GM21717 (cell line): ENCODE measurements around the gene ATM.

Source experiments
- ATAC-seq: cut with Tn5 transposase; IDR thresholded peaks from one replicate; pipeline ENCODE4 v1.9.1; 2021; ENCODE audit warnings: mild to moderate bottlenecking, moderate library complexity; ENCODE audit not compliant: unreplicated experiment

The ATM gene, protein sequence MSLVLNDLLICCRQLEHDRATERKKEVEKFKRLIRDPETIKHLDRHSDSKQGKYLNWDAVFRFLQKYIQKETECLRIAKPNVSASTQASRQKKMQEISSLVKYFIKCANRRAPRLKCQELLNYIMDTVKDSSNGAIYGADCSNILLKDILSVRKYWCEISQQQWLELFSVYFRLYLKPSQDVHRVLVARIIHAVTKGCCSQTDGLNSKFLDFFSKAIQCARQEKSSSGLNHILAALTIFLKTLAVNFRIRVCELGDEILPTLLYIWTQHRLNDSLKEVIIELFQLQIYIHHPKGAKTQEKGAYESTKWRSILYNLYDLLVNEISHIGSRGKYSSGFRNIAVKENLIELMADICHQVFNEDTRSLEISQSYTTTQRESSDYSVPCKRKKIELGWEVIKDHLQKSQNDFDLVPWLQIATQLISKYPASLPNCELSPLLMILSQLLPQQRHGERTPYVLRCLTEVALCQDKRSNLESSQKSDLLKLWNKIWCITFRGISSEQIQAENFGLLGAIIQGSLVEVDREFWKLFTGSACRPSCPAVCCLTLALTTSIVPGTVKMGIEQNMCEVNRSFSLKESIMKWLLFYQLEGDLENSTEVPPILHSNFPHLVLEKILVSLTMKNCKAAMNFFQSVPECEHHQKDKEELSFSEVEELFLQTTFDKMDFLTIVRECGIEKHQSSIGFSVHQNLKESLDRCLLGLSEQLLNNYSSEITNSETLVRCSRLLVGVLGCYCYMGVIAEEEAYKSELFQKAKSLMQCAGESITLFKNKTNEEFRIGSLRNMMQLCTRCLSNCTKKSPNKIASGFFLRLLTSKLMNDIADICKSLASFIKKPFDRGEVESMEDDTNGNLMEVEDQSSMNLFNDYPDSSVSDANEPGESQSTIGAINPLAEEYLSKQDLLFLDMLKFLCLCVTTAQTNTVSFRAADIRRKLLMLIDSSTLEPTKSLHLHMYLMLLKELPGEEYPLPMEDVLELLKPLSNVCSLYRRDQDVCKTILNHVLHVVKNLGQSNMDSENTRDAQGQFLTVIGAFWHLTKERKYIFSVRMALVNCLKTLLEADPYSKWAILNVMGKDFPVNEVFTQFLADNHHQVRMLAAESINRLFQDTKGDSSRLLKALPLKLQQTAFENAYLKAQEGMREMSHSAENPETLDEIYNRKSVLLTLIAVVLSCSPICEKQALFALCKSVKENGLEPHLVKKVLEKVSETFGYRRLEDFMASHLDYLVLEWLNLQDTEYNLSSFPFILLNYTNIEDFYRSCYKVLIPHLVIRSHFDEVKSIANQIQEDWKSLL (N-terminal part only)

DNA sequence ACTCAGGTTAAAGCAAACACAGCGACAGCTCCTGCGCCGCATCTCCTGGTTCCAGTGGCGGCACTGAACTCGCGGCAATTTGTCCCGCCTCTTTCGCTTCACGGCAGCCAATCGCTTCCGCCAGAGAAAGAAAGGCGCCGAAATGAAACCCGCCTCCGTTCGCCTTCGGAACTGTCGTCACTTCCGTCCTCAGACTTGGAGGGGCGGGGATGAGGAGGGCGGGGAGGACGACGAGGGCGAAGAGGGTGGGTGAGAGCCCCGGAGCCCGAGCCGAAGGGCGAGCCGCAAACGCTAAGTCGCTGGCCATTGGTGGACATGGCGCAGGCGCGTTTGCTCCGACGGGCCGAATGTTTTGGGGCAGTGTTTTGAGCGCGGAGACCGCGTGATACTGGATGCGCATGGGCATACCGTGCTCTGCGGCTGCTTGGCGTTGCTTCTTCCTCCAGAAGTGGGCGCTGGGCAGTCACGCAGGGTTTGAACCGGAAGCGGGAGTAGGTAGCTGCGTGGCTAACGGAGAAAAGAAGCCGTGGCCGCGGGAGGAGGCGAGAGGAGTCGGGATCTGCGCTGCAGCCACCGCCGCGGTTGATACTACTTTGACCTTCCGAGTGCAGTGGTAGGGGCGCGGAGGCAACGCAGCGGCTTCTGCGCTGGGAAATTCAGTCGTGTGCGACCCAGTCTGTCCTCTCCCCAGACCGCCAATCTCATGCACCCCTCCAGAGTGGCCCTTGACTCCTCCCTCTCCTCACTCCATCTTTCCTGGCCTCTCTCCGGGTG lies at the start of gene ATM, which contains the start of gene NPAT:
Gene ATM (plus strand): TSS at position 494 of the 774 bp plus-strand sequence. CDS start 4,558 bp downstream, outside the sequence.
Gene NPAT (minus strand): TSS at position 65 of the 774 bp plus-strand sequence. CDS start 102 bp downstream, outside the sequence.
- peak; percentile 75 for ATAC-seq

DNA sequence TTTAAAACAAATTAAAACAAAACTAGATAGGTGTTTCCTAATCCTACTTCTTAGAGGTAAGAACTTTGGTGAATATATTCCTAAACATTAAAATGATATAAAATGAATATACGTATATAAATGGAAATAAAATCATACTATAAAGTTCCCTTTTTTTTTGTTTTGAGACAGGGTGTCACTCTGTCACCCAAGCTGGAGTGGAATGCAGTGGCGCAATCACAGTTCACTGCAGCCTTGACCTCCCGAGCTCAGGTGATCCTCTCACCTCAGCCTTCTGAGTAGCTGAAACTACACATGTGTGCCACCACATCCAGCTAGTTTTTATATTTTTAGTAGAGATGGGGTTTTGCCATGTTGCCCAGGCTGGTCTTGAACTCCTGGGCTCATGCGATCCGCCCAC lies 45.3 kb upstream of the ATM start:
- no peak for ATAC-seq

DNA sequence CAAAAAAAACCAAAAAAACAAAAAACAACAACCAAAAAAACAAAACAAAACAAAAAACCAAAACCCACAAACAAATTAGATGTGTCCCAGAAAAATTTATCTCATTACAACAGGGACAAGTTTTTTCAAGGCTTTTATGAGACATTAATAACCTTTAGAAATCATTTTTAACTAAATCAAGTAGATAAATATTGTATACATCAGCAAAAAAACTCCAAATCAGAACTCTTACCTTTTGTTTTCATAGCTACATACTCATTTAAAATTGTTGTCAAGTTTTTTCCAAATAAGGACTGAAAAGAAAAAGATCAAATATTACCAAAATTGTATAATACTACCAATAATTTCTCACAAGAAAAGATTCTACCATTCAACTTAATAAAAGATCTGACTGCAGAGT lies 29.1 kb upstream of the ATM start:
- no peak for ATAC-seq

DNA sequence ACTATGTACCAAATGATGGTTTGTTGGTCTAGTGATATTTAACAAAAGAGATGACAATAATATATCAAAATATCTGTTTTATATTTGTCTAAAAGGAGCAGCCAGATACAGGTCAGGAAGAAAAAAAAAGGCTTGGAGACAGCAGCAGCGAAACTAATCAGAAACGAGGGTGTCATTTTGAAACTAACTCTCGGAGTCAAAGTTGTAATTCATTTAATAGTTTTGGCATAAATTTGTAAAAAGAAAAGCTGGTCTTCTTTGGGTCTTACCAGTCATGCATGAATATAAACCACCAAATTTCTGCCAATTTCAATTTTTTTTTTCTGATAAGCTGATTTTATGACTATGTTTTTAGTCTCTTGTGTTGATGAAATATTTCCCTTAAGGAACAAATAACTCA lies 26.0 kb upstream of the ATM start:
- ATAC-seq: peak; percentile 30

DNA sequence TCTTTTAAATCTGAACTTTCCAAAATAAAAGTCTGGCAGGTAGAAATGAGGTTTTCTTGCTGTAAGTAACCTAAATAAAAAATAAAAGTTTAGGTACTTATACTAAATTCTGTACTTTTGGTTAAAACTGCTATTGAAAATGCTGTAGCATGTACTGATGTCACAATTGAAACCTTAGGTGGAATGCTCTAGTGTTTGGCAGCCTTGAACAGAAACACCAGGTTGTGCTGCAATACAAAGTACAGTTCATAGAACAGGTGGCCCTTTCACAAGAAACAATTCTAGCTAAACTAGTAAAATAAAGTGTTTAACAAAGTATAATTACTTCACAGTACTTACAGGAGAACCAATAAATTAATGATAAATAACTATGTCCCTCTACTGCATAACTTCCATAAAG lies 25.5 kb upstream of the ATM start:
- ATAC-seq: no peak

DNA sequence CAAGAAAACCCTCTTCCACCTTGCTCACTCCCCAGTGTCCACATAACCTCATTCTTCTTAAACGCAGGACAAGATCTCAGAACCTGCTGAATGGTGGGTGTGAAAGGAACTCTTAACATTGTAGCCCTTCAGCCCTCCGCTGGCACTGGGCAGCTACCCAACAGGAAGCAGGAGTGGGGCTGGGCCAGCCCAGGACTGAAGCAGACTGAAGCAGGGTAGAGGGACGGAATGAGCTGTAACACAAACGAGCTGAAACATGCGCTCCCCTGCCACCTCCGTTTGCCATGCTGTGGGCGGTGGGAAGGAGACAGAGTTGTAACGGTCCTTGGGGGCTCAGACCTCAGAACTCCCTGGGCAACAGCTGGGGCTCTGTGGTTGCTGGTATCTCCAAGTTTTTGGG lies 24.0 kb upstream of the ATM start:
- ATAC-seq: no peak

DNA sequence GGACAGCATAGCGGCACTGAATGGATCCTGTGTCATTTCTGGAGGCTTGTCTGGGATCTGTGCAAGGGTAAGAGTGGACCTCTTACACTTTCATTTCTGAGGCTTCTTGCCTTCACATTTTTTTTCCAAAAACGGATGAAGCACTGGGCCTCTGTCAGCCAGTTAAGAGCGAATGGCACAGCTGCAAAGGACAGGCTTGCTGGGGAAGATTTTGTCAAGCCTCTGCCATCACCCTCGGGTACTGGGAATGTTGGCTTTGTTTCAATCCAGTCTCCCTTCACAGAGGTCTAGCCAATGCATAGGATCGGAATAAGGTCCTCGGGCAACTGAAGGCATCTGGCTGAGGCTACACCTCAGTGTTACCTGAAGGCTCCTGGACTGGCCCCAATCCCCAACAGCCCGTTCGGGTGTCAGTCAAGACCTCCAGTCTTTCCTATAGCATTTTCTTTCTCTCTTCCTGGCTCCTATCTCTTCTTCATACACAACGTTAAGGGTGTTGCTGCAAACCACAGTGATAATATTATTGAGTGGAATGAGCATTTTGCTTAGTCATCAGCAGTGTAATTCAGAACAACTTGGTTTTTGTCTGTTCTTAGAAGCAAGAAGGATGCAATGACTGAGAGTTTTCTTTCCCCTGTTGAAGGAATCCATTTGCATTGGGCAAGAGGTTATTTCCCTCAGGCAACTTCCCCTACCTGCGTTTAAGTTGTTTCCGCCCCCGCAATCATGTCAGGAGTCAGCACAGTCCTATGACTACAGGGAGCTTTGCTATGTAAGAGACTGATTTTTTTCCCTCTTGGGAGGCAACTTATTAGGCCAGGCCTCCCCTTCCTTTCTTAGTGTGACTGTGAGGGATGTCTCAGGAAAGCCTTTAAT lies 23.2 kb upstream of the ATM start:
- peak; percentile 90 for ATAC-seq

DNA sequence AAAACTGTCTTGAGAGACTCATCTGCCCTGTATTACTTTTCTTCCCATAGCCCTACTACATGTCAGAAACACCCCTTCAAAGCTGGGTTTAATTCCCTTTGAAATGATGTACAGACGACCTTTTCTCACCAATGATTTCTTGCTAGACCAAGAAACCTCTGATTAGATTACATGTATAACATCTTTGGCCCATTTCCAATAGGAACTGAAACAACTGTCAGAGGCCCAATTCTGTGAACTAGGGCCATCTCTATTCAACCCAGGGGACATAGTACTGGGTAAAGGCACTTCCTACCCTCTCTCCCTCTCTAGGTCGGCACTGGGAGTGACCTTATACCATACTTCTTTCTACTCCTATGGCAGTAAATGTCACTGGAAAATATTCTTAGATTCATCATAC lies 19.8 kb upstream of the ATM start:
- no peak for ATAC-seq

DNA sequence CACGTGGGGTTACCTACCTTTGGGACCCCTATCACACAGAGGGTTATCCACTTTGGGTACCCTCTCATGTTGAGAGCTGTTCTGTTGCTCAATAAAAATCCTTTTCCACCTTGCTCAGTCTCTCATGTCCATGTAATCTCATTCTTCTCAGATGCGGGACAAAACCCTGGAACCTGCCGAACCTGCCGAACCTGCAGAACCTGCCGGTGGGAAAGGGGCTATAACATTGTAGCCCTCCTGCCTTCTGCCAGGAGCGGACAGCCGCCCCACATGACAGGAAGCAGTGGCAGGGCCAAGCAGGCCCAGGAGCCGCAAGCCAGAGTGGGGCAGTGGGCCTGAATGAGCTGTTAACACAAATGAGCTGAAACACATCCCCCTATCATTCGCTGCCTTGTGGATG lies 18.5 kb upstream of the ATM start:
- ATAC-seq: no peak

DNA sequence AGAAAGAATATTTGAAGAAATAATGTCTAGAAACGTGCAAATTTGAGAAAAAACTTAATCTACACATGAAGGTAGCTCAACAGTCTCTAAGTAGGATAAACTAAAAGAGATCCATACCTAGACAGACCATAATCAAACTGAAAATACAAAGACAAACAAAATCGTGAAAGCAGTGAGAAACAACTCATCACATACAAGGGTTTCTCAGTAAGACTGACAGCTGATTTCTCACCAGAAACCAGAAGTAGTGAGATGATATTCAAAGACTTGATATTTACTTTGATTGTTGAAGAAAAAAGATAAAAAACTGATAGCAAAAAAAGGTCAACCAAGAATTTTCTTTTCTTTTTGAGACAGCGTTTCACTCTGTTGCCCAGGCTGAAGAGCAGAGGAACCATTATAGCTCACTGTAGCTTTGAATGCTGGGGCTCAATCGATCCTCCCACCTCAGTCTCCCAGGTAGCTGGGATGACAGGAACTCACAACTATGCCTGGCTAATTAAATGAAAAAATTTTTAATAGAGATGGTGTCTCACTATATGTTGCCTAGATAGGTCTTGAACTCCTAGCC lies 17.9 kb upstream of the ATM start:
- no peak for ATAC-seq

DNA sequence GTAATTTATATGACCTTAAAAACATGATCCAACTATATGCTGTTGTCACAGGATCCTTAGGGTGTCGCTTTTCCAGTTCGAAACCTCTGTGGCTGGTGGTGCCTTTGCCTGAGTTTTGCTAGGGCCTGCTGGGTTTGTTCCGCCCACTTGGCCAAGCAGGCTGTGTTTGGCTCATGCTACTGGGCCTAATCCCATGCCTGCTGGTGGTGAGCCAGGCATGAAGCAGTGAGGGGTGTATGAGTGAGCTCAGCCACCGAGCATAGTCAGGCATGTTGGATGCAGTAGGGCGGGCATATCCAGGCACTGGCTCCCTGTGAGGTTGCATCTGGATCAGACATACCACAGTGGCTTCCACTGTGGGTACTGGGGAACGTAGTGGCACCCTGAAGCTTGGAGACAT lies 16.7 kb upstream of the ATM start:
- no peak for ATAC-seq

DNA sequence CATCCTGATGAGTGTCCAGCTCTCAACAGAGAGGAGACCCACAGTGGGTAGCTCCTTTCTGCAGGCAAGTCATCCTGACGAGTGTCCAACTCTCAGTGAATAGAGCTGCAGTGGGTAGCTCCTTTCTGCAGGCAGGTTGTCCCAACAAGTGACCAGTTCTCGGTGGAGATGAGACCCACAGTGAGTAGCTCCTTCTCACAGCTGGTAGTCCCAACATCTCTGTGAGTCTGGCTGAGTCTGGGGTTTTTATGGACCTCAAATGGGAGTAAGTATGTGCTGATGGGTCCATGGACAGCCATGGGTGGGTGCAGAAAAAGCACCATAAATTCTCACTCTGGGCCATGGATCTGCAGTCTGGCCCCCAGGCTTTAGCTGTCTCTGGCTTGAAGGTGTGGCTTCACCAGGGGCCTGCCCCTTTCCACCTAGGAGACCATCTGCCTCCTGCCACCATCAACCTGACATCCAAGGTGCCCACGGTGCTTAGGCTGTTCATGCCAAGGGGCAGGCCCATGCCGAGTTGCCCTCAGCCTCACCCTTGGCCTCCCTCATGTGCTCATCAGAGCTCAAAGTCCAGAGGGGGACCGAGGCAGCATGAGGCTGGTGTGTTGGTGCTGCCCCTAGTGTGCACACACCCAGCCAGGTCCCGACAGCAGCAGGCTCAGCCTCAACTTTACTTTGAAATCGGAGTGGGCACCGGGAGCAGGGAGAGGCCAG lies 15.7 kb upstream of the ATM start:
- no peak for ATAC-seq

DNA sequence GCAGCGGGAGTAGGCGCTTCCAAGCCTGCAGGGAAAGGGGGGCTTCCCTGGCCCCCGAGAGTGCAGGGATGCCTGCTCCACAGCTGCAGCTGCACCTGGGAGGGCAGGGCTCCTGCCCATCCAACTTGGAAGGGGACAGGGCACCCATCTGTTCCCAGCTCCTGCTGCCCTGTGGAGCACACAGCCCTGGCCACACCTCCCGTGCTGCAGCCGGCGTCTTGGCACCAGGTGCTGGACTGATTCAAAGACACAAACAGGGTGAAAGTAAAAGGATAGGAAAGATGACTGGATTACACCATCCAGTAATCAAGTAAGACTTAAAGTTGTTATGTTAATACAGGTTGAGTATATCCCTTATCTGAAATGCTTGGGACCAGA lies 15.2 kb upstream of the ATM start:
- no peak for ATAC-seq

DNA sequence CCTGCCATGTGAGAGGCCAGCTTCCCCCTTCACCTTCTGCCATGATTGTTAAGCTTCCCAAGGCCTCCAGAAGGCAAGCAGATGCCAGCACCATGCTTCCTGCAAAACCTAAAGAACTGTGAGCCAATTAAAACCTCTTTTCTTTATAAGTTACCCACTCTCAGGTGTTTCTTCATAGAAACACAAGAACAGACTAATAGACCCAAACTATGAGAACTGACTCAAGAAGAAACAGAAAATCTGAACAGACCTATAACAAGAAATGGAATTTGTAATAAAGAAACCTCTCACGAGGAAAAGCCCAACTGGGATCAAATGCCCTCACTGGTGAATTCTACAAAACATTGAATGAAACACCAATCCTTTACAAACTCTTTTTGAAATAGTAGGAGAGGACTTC lies 12.4 kb upstream of the ATM start:
- no peak for ATAC-seq

DNA sequence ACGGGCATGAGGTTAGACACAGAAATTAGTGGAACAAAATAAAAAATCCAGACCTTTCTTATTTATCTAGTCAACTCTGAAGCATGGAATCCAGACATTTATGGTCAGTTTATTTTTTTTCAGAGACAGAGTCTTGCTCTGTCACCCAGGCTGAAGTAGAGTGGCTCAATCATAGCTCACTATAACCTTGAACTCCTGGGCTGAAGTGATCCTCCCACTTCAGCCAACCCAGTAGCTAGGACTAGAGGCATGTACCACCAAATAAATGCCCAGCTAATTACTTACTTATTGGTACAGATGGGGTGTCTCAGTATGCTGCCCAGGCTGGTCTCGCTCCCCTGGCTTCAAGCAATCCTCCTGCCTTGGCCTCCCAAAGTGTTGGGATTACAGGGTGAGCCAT lies 9.1 kb upstream of the ATM start:
- ATAC-seq: no peak

DNA sequence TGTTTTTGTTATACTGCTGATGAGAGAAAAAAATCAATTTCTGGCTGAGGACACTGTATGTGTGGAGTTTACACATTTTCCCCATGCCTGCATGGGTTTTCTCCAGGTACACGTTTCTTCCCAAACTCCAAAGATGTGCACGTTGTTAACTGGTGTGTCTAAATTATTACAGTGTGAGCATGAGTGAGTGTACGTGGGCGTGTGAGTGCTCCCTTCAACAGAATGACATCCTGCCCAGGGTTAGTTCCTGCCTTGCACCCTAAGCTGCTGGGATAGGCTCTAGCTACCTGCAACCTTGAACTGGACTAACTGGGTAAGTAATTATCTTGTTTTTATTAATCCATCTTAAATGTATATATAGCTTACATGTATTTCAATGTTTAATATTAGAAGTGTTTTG lies 5.9 kb upstream of the ATM start:
- ATAC-seq: no peak

DNA sequence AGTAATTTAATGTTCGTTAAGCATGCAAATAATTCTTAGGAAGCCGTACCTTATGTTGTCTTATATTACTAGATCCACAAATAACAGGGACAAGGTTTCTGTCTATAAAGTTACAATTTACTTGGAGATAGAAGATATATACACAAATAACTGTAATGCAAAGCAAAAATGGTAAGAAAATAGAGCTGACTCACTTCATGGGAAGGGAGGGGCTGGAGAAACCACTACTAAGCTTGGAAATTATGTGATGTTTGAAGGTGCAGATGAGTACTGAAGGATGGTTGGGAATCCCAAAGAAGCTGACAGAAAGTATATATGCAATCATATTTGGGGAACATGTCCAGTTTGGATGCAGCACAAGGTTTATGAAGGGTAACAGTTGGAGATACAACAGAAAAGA lies 4.4 kb upstream of the ATM start:
- no peak for ATAC-seq
